Brain microvascular endothelial cell (primary cell): ENCODE results near the gene PAQR7.

Source experiments
- DNase-seq: peaks from one replicate; pipeline ENCODE4 v3.0.0-alpha.2; 2020
- H3K27ac ChIP-seq: fragments of 250-450 bp; sonication (Bioruptor Pico); 2 replicates; pipeline ENCODE4 v1.5.1; 2020; ENCODE audit warnings: mild to moderate bottlenecking, moderate library complexity
- H3K27me3 ChIP-seq: fragments of 250-450 bp; sonication (Bioruptor Pico); replicated peaks from 2 replicates; pipeline ENCODE4 v1.5.1; 2020; ENCODE audit warnings: mild to moderate bottlenecking
- H3K36me3 ChIP-seq: fragments of 250-450 bp; sonication (Bioruptor Pico); replicated peaks from 2 replicates; pipeline ENCODE4 v1.5.1; 2020; ENCODE audit warnings: mild to moderate bottlenecking
- H3K4me3 ChIP-seq: 2 replicates; pipeline ENCODE4 v1.5.1; 2011; ENCODE audit warnings: low read depth, mild to moderate bottlenecking, control low read depth, low read length, moderate library complexity
- CTCF ChIP-seq: IDR thresholded peaks from 2 replicates; pipeline ENCODE4 v1.5.1; 2011; ENCODE audit warnings: low read depth, mild to moderate bottlenecking, moderate library complexity, low read length, control low read depth, inconsistent platforms; ENCODE audit errors: missing control alignments
- in situ Hi-C: cut with HindIII; loops from 2 replicates; pipeline ENCODE4 v1.10.0; 2017; ENCODE audit warnings: low sequenced_read_pairs, low pct_ligation_motif_present

Gene PAQR7

GRCh38 chr1:25837262-25837875 is 38.1 kb downstream of the PAQR7 start:
- in situ Hi-C loops, result no loop called here
- peak; percentile 61 for TF ChIP-seq CTCF
- H3K4me3 ChIP-seq, result no peak overlapping the region
- H3K27ac ChIP-seq, result no peak overlapping the region
- no peak for DNase-seq
- no peaks in the 10 kb centered on the region for H3K27me3 ChIP-seq
- H3K36me3 ChIP-seq, result peaks cover 19% of the 10 kb centered on the region

- no peak overlapping the region for H3K27ac ChIP-seq
- H3K27me3 ChIP-seq, result no peaks in the 10 kb centered on the region
- TF ChIP-seq CTCF, result no peak
- H3K4me3 ChIP-seq, result no peak overlapping the region
- H3K36me3 ChIP-seq, result peaks cover 26% of the 10 kb centered on the region
- DNase-seq, result no peak
- in situ Hi-C loops, result no loop called here
These were observed 38.8 kb downstream of the PAQR7 start for GRCh38 chr1:25836695-25837094.

- Histone ChIP-seq H3K27me3 (no peaks in the 10 kb centered on the region), H3K27ac (no peak overlapping the region), H3K4me3 (no peak overlapping the region), H3K36me3 (peaks cover 44% of the 10 kb centered on the region)
- TF ChIP-seq CTCF, result no peak
- in situ Hi-C loops, result no loop called here
- DNase-seq, result no peak
These were observed 40.6 kb downstream of the PAQR7 start for GRCh38 chr1:25834894-25835293.

- in situ Hi-C loops, result no loop called here
- DNase-seq, result no peak
- no peaks in the 10 kb centered on the region for H3K27me3 ChIP-seq
- no peak for TF ChIP-seq CTCF
- H3K27ac ChIP-seq, result no peak overlapping the region
- H3K4me3 ChIP-seq, result no peak overlapping the region
- peaks cover 54% of the 10 kb centered on the region for H3K36me3 ChIP-seq
These were observed 42.4 kb downstream of the PAQR7 start for GRCh38 chr1:25833158-25833557.

GRCh38 chr1:25832336-25833037 is 43.0 kb downstream of the PAQR7 start:
- in situ Hi-C loops, result no loop called here
- H3K36me3 ChIP-seq, result peaks cover 61% of the 10 kb centered on the region
- DNase-seq, result no peak
- no peaks in the 10 kb centered on the region for H3K27me3 ChIP-seq
- no peak for TF ChIP-seq CTCF
- H3K4me3 ChIP-seq, result no peak overlapping the region
- H3K27ac ChIP-seq, result no peak overlapping the region
